DOHH2 (cell line): ENCODE measurements around the gene NOL4L.

ENCODE experiments used
- CTCF ChIP-seq: fragments of 200-600 bp; sonication (generic); IDR thresholded peaks from one replicate; pipeline ENCODE4 v1.5.1; 2014; ENCODE audit warnings: antibody characterized with exemption, mild to moderate bottlenecking, low read depth, low read length; ENCODE audit not compliant: poor library complexity, severe bottlenecking
- EZH2phosphoT487 ChIP-seq: fragments of 200-600 bp; sonication (generic); IDR thresholded peaks from 2 replicates; pipeline ENCODE4 v1.6.1; 2017; ENCODE audit warnings: borderline replicate concordance, mild to moderate bottlenecking, antibody characterized with exemption, low read length, moderate library complexity, mixed read lengths

- TF ChIP-seq CTCF = no peak
- no peak for TF ChIP-seq EZH2phosphoT487
Observed at GRCh38 chr20:32438331-32438858, 146.7 kb downstream of the NOL4L start.
